ENCODE measurements around the gene KIF6. TPM values are rescaled to one million over a fixed set of nuclear protein-coding genes. Genes with fewer than 3 reads are reported as not detected.

Gene KIF6
- polyA plus RNA-seq, 1 donor (not counting 4 experiments of a cell fraction or from before 2014, with no cell fraction given) = 0.14 TPM

- Histone ChIP-seq H3K4me1 (ENCODE audit: control insufficient read depth, extremely low read depth, insufficient read depth, low read length) (no peaks in the 10 kb centered on the region), H3K27me3 (ENCODE audit: control insufficient read depth, extremely low read depth, insufficient read depth, low read length) (peaks cover 41% of the 10 kb centered on the region), H2AFZ (ENCODE audit: control insufficient read depth, low read length) (no peak overlapping the region), H3K79me2 (ENCODE audit: control insufficient read depth, insufficient read depth, low read length) (no peaks in the 10 kb centered on the region), H3K4me3 (ENCODE audit: control insufficient read depth in 2 of 3, extremely low read depth in 1 of 3, insufficient read depth in 2 of 3, low read depth in 1 of 3, low read length in 3 of 3) (no peak overlapping the region), H3K36me3 (ENCODE audit: control insufficient read depth in 2 of 2, extremely low read depth in 1 of 2, insufficient read depth in 2 of 2, low read length in 2 of 2) (no peaks in the 10 kb centered on the region), H4K20me1 (ENCODE audit: control insufficient read depth, extremely low read depth, insufficient read depth, low read length) (no peaks in the 10 kb centered on the region), H3K4me2 (ENCODE audit: control insufficient read depth, extremely low read depth, insufficient read depth, low read depth, low read length) (no peak overlapping the region), H3K9ac (ENCODE audit: control insufficient read depth, extremely low read depth, insufficient read depth, low read length) (no peak overlapping the region), H3K9me1 (ENCODE audit: control insufficient read depth, extremely low read depth, insufficient read depth, low read length) (no peaks in the 10 kb centered on the region), H3K27ac (ENCODE audit: control insufficient read depth, insufficient read depth, low read length) (no peak overlapping the region), H3K9me3 (ENCODE audit: control insufficient read depth, low read depth, low read length) (no peaks in the 10 kb centered on the region)
- dilution Hi-C loops (cut with MboI; ENCODE audit: extremely low pct_ligation_motif_present, low sequenced_read_pairs) = no loop called here
- TF ChIP-seq CTCF (optimal IDR thresholded peaks at IDR 0.05 in 1 of 3, IDR thresholded peaks at IDR 0.05 in 1 of 3, conservative IDR thresholded peaks at IDR 0.05 in 1 of 3; ENCODE audit: extremely low read depth in 1 of 3, insufficient read depth in 2 of 3, low read length in 3 of 3) (no peak), EZH2 (IDR thresholded peaks at IDR 0.05; ENCODE audit: low read length) (peak; percentile 36)
- no peak for FAIRE-seq
- DNase-seq (ENCODE audit: low read depth, low spot score) = no peak
Measured at GRCh38 chr6:39312912-39313525, 412.2 kb downstream of the KIF6 start.

GRCh38 chr6:39310542-39310941, 414.7 kb downstream of the KIF6 start:
- no peaks in the 10 kb centered on the region for H4K20me1 ChIP-seq (ENCODE audit: control insufficient read depth, extremely low read depth, insufficient read depth, low read length)

More at GRCh38 chr6:39310542-39310941, 414.7 kb downstream of the KIF6 start:
- DNase-seq (ENCODE audit: low read depth, low spot score) = no peak
- dilution Hi-C loops (cut with MboI; ENCODE audit: extremely low pct_ligation_motif_present, low sequenced_read_pairs) = no loop called here
- H3K9ac ChIP-seq (ENCODE audit: control insufficient read depth, extremely low read depth, insufficient read depth, low read length) = no peak overlapping the region
- no peaks in the 10 kb centered on the region for H3K9me1 ChIP-seq (ENCODE audit: control insufficient read depth, extremely low read depth, insufficient read depth, low read length)
- H3K4me2 ChIP-seq (ENCODE audit: control insufficient read depth, extremely low read depth, insufficient read depth, low read depth, low read length) = no peak overlapping the region
- H3K27me3 ChIP-seq (ENCODE audit: control insufficient read depth, extremely low read depth, insufficient read depth, low read length) = peaks cover 41% of the 10 kb centered on the region
- H2AFZ ChIP-seq (ENCODE audit: control insufficient read depth, low read length) = no peak overlapping the region
- H3K4me3 ChIP-seq (ENCODE audit: control insufficient read depth in 2 of 3, extremely low read depth in 1 of 3, insufficient read depth in 2 of 3, low read depth in 1 of 3, low read length in 3 of 3) = no peak overlapping the region
- no peaks in the 10 kb centered on the region for H3K4me1 ChIP-seq (ENCODE audit: control insufficient read depth, extremely low read depth, insufficient read depth, low read length)
- H3K27ac ChIP-seq (ENCODE audit: control insufficient read depth, insufficient read depth, low read length) = no peak overlapping the region
- H3K79me2 ChIP-seq (ENCODE audit: control insufficient read depth, insufficient read depth, low read length) = no peaks in the 10 kb centered on the region
- no peak for TF ChIP-seq EZH2 (IDR thresholded peaks at IDR 0.05; ENCODE audit: low read length)
- TF ChIP-seq CTCF (optimal IDR thresholded peaks at IDR 0.05 in 1 of 3, IDR thresholded peaks at IDR 0.05 in 1 of 3, conservative IDR thresholded peaks at IDR 0.05 in 1 of 3; ENCODE audit: extremely low read depth in 1 of 3, insufficient read depth in 2 of 3, low read length in 3 of 3) = no peak
- H3K9me3 ChIP-seq (ENCODE audit: control insufficient read depth, low read depth, low read length) = no peaks in the 10 kb centered on the region
- FAIRE-seq = no peak
- H3K36me3 ChIP-seq (ENCODE audit: control insufficient read depth in 2 of 2, extremely low read depth in 1 of 2, insufficient read depth in 2 of 2, low read length in 2 of 2) = no peaks in the 10 kb centered on the region
